PFSK-1 (cell line): Measurements from ENCODE around the gene SEMA3F.

ENCODE experiments used
- REST ChIP-seq, 2 experiments: IDR thresholded peaks; 2 replicates each; pipeline versions ENCODE4 v1.6.1 to v1.8.0; 2011 to 2012; ENCODE audit warnings: low read depth in 2 of 2, low read length in 2 of 2, control low read depth in 1 of 2, inconsistent platforms in 1 of 2, mild to moderate bottlenecking in 1 of 2, moderate library complexity in 1 of 2; ENCODE audit not compliant: insufficient read depth in 1 of 2
- TAF1 ChIP-seq: IDR thresholded peaks from 2 replicates; pipeline ENCODE4 v1.6.1; 2012; ENCODE audit warnings: low read length, control low read depth, borderline replicate concordance; ENCODE audit not compliant: insufficient read depth

GRCh38 chr3:50218448-50218847 is 63.3 kb downstream of the SEMA3F start:
- TF ChIP-seq REST (IDR thresholded peaks at IDR 0.05; ENCODE audit: insufficient read depth in 1 of 2, low read depth in 2 of 2, low read length in 2 of 2), result no peak
- TF ChIP-seq TAF1, result no peak
